Measurements from ENCODE around the gene ZNF710. TPM values are rescaled to one million over a fixed set of nuclear protein-coding genes. Genes with fewer than 3 reads are reported as not detected.

Gene ZNF710
- polyA plus RNA-seq, 1 of the 3 experiments (the other 2 are of a cell fraction): 2.7 TPM

DNA sequence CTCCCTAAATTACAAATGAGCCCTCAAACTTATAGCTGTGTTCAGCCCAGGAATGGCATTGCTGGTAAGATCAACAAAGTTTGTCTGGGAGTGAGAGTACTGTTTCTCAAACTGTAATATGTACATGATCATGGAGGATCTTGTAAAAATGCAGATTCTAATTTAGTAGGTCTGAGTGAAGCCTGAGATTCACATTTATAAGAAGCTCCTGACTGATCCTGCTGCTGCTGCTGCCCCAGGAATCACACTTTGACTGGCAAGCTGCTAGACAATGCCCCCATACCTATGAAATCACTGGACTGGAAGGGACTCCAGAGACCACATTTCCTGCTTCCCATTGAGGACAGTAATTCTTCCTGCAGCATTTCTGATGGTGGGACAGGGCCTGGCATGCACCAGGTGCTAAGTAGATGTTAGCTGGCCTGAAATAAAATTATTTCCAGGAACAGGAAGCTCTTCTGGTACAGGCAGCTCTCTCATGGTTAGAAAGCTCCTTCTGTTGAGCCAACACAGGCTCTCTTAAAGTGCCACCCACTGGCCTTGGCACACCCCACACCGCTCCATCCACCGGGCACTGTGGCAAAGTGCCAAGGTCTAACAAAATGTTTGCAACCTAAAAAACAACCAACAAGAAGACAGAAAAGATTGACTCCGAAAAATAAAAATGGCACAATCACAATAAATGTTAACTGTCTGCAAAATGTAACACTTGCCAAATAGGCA, 36.7 kb upstream of the ZNF710 start:
- no peak for DNase-seq
- Histone ChIP-seq H2AFZ (ENCODE audit: low read depth) (no peak overlapping the region), H3K27ac (ENCODE audit: low read depth in 2 of 2, low read length in 1 of 2) (no peak overlapping the region), H3K27me3 (ENCODE audit: insufficient read depth) (no peaks in the 10 kb centered on the region), H3K9me2 (no peaks in the 10 kb centered on the region), H3K4me1 (ENCODE audit: control insufficient read depth in 1 of 2, insufficient read depth in 2 of 2, low read depth in 1 of 2, low read length in 1 of 2) (peaks cover 0 to 4% of the 10 kb centered on the region in 2 experiments; a peak in 1 of 4 replicates), H3K79me2 (ENCODE audit: insufficient read depth) (no peaks in the 10 kb centered on the region), H3K4me2 (no peak overlapping the region), H3K9me3 (no peaks in the 10 kb centered on the region), H4K20me1 (ENCODE audit: insufficient read depth) (no peaks in the 10 kb centered on the region), H3K9ac (no peak overlapping the region), H3K36me3 (replicated peaks in 1 of 2; ENCODE audit: control insufficient read depth in 1 of 2, insufficient read depth in 2 of 2, low read length in 1 of 2) (no peaks in the 10 kb centered on the region), H3F3A (replicated peaks; ENCODE audit: insufficient read depth) (no peaks in the 10 kb centered on the region), H3K4me3 (ENCODE audit: low read depth in 2 of 2, low read length in 1 of 2) (no peak overlapping the region)
- CTCF ChIA-PET: interaction anchor here (0.7 to 1.2 kb wide), 2 partner anchors 36 to 224 kb away, joined by 3 read pairs; no protein-coding TSS in a partner anchor
- POLR2A ChIA-PET: no interaction called here
- WGBS (ENCODE audit: low lambda C conversion rate): 67% methylated on average over 3 of the region's 3 CpGs
- TF ChIP-seq, protein P1, sequence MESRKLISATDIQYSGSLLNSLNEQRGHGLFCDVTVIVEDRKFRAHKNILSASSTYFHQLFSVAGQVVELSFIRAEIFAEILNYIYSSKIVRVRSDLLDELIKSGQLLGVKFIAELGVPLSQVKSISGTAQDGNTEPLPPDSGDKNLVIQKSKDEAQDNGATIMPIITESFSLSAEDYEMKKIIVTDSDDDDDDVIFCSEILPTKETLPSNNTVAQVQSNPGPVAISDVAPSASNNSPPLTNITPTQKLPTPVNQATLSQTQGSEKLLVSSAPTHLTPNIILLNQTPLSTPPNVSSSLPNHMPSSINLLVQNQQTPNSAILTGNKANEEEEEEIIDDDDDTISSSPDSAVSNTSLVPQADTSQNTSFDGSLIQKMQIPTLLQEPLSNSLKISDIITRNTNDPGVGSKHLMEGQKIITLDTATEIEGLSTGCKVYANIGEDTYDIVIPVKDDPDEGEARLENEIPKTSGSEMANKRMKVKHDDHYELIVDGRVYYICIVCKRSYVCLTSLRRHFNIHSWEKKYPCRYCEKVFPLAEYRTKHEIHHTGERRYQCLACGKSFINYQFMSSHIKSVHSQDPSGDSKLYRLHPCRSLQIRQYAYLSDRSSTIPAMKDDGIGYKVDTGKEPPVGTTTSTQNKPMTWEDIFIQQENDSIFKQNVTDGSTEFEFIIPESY (IDR thresholded peaks at IDR 0.05; ENCODE audit: borderline replicate concordance, low read depth): no peak
- TF ChIP-seq CHD2 (IDR thresholded peaks at IDR 0.05; ENCODE audit: low read length, partially characterized antibody): no peak
- no peak for TF ChIP-seq EZH2phosphoT487 (IDR thresholded peaks at IDR 0.05; ENCODE audit: borderline replicate concordance, low read depth)
- TF ChIP-seq, protein P2, sequence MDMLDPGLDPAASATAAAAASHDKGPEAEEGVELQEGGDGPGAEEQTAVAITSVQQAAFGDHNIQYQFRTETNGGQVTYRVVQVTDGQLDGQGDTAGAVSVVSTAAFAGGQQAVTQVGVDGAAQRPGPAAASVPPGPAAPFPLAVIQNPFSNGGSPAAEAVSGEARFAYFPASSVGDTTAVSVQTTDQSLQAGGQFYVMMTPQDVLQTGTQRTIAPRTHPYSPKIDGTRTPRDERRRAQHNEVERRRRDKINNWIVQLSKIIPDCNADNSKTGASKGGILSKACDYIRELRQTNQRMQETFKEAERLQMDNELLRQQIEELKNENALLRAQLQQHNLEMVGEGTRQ (IDR thresholded peaks at IDR 0.05; ENCODE audit: borderline replicate concordance, low read depth, low read length): no peak
- TF ChIP-seq MXI1 (IDR thresholded peaks at IDR 0.05; ENCODE audit: low read depth, low read length): no peak
- TF ChIP-seq GABPA (IDR thresholded peaks at IDR 0.05; ENCODE audit: low read depth): no peak
- no peak for TF ChIP-seq POLR2AphosphoS5 (IDR thresholded peaks at IDR 0.05; ENCODE audit: low read depth, low read length)
- TF ChIP-seq RCOR1 (IDR thresholded peaks at IDR 0.05; ENCODE audit: low read length): no peak
- TF ChIP-seq EP300 (IDR thresholded peaks at IDR 0.05; ENCODE audit: borderline replicate concordance in 1 of 2, low read depth in 1 of 2, low read length in 1 of 2): no peak
- TF ChIP-seq TAF1 (IDR thresholded peaks at IDR 0.05; ENCODE audit: borderline replicate concordance, low read depth, low read length): no peak
- TF ChIP-seq GATA2 (CRISPR knock-in tag; IDR thresholded peaks at IDR 0.05): no peak
- TF ChIP-seq RAD21 (IDR thresholded peaks at IDR 0.05; ENCODE audit: low read length): no peak
- TF ChIP-seq TCF12 (IDR thresholded peaks at IDR 0.05): no peak
- TF ChIP-seq ELF1 (IDR thresholded peaks at IDR 0.05): no peak
- TF ChIP-seq TEAD4 (IDR thresholded peaks at IDR 0.05; ENCODE audit: borderline replicate concordance, insufficient read depth): no peak
- no peak for TF ChIP-seq MEF2A (IDR thresholded peaks at IDR 0.05; ENCODE audit: borderline replicate concordance, low read depth)
- TF ChIP-seq SMC3 (IDR thresholded peaks at IDR 0.05; ENCODE audit: low read depth, low read length): no peak
- TF ChIP-seq MAX (IDR thresholded peaks at IDR 0.05; ENCODE audit: low read depth): no peak
- TF ChIP-seq REST (IDR thresholded peaks at IDR 0.05; ENCODE audit: low read depth, low read length): no peak
